SU-DHL-6 (cell line): Measurements from ENCODE around the gene MCOLN1.

Experiments used
- EZH2phosphoT487 ChIP-seq: fragments of 200-600 bp; sonication (generic), shearing (Covaris generic); conservative IDR thresholded peaks from 2 replicates; pipeline ENCODE4 v1.6.1; 2018; ENCODE audit warnings: mild to moderate bottlenecking, antibody characterized with exemption, low read length, moderate library complexity, mixed read lengths
- TF ChIP-seq, protein P1 (sequence below): fragments of 200-600 bp; sonication (generic); IDR thresholded peaks from one replicate; pipeline ENCODE4 v1.5.1; 2017; ENCODE audit warnings: antibody characterized with exemption, mild to moderate bottlenecking, low read length, moderate library complexity; ENCODE audit not compliant: insufficient read depth, poor library complexity, severe bottlenecking

- TF ChIP-seq, protein P1, sequence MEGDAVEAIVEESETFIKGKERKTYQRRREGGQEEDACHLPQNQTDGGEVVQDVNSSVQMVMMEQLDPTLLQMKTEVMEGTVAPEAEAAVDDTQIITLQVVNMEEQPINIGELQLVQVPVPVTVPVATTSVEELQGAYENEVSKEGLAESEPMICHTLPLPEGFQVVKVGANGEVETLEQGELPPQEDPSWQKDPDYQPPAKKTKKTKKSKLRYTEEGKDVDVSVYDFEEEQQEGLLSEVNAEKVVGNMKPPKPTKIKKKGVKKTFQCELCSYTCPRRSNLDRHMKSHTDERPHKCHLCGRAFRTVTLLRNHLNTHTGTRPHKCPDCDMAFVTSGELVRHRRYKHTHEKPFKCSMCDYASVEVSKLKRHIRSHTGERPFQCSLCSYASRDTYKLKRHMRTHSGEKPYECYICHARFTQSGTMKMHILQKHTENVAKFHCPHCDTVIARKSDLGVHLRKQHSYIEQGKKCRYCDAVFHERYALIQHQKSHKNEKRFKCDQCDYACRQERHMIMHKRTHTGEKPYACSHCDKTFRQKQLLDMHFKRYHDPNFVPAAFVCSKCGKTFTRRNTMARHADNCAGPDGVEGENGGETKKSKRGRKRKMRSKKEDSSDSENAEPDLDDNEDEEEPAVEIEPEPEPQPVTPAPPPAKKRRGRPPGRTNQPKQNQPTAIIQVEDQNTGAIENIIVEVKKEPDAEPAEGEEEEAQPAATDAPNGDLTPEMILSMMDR: no peak
- TF ChIP-seq EZH2phosphoT487: no peak
Measured at GRCh38 chr19:7529610-7530490, 7.4 kb downstream of the MCOLN1 start.
